Measurements from ENCODE around the gene SMIM38. TPM values are rescaled to one million over a fixed set of nuclear protein-coding genes. Genes with fewer than 3 reads are reported as not detected.

The SMIM38 gene
- 0.63 TPM for total RNA-seq
- 0.19 TPM for polyA plus RNA-seq (ENCODE audit: insufficient read depth, low read depth, low replicate concordance)
- long read RNA-seq, donor 1: 0 reads
- long read RNA-seq, donor 2: 0 reads
- long read RNA-seq, donor 3: 0 reads
- long read RNA-seq, donor 4: 0 reads
- long read RNA-seq, donor 5: 0 reads
- long read RNA-seq, donor 6: 0 reads
- long read RNA-seq, donor 7: 0 reads
- long read RNA-seq, donor 8: 0 reads
- long read RNA-seq, donor 9: 0 reads
- long read RNA-seq, donor 10: 0 reads

DNA sequence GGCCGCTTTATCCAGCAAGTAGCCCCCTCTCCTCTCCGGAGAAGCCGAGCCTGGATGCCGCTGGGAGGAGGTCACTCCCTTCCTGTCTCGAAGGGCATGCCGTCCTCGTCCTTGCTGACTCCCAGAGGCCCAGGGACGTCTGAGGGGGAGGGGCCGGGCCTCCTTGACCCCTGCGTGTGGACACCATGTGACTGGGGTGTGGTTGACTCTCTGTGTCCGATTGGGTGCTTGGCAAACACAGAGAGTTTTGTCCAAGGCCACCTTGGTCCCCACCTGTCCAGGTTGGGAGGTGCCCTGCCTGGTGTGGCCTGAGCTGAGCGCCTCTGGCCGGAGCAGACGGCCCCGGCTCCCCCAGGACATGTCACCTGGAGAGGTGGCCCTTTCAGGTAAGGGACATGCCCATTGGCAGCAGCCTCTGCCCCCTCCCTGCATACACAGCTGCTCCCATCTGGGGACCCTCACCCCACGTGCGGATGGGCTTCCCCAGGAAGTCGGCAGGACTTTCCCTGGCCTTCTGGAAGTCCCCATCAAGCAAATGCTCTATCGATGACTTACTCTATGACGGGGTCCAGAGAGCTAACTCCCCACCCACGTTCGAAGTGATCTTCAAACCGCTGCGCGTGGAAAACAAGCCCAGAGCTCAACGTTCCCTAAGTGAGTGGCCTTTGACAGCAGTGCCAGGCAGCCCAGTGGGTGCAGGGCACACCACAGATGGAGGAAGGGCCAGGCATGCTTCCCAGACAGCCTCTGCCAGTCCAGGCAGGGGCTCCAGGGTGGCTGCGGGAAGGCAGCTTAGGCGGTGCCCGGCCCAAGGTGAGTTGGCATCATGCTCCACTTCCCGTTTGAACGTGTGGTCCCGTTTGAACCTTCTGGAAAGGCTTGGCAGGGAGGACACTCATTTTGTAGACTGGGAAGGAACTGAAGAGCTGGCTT, at the start of gene SMIM38:
SMIM38 (plus strand) TSS at position 634 of the 933 bp plus-strand sequence. CDS start 1,912 bp downstream, outside the sequence.
- TF ChIP-seq CTCF (IDR thresholded peaks at IDR 0.05; ENCODE audit: borderline replicate concordance, extremely low read depth, insufficient read depth): no peak
- FAIRE-seq (no peak), DNase-seq (no peak)
- H3K9me3 ChIP-seq (ENCODE audit: control insufficient read depth in 2 of 3, insufficient read depth in 1 of 3, low read length in 3 of 3): no peaks in the 10 kb centered on the region
- H3K4me1 ChIP-seq (ENCODE audit: control insufficient read depth in 2 of 3, insufficient read depth in 2 of 3, low read depth in 1 of 3, low read length in 3 of 3): peaks cover 0 to 2% (median 0%) of the 10 kb centered on the region in 3 donors
- H3K27me3 ChIP-seq (ENCODE audit: control insufficient read depth, insufficient read depth, low read length): no peaks in the 10 kb centered on the region
- no peak within 1 kb of the TSS for H3K9ac ChIP-seq (ENCODE audit: low read length in 3 of 3)
- intact Hi-C loops (cut with DNase I): no loop called here
- no peak within 1 kb of the TSS for H3K27ac ChIP-seq (ENCODE audit: low read depth in 2 of 2, low read length in 2 of 2)
- no peaks in the 10 kb centered on the region for H3K36me3 ChIP-seq (ENCODE audit: control insufficient read depth in 2 of 3, insufficient read depth in 3 of 3, low read length in 3 of 3)
- H3K4me3 ChIP-seq (ENCODE audit: low read length in 3 of 3): no peak within 1 kb of the TSS

- intact Hi-C loops (cut with DNase I): no loop called here
- H3K27ac ChIP-seq (ENCODE audit: low read depth in 2 of 2, low read length in 2 of 2): peak overlapping the region in 1 of 2 donors; percentile 26
- H3K9me3 ChIP-seq (ENCODE audit: control insufficient read depth in 2 of 3, insufficient read depth in 1 of 3, low read length in 3 of 3): no peaks in the 10 kb centered on the region
- H3K4me1 ChIP-seq (ENCODE audit: control insufficient read depth in 2 of 3, insufficient read depth in 2 of 3, low read depth in 1 of 3, low read length in 3 of 3): peaks cover 0 to 27% (median 6%) of the 10 kb centered on the region in 3 donors
- H3K36me3 ChIP-seq (ENCODE audit: control insufficient read depth in 2 of 3, insufficient read depth in 3 of 3, low read length in 3 of 3): no peaks in the 10 kb centered on the region
- peak in 1 of 5 donors; percentile 65 for DNase-seq
- no peak overlapping the region for H3K4me3 ChIP-seq (ENCODE audit: low read length in 3 of 3)
- no peak for TF ChIP-seq CTCF (IDR thresholded peaks at IDR 0.05; ENCODE audit: borderline replicate concordance, extremely low read depth, insufficient read depth)
- H3K9ac ChIP-seq (ENCODE audit: low read length in 3 of 3): no peak overlapping the region
- no peaks in the 10 kb centered on the region for H3K27me3 ChIP-seq (ENCODE audit: control insufficient read depth, insufficient read depth, low read length)
- no peak for FAIRE-seq
Measured at GRCh38 chr11:69106031-69106811, 49.5 kb upstream of the SMIM38 start.

GRCh38 chr11:69107413-69107812, 48.3 kb upstream of the SMIM38 start:
- no peaks in the 10 kb centered on the region for H3K36me3 ChIP-seq (ENCODE audit: control insufficient read depth in 2 of 3, insufficient read depth in 3 of 3, low read length in 3 of 3)
- intact Hi-C loops (cut with DNase I): no loop called here
- FAIRE-seq: no peak
- no peak for DNase-seq
- H3K27me3 ChIP-seq (ENCODE audit: control insufficient read depth, insufficient read depth, low read length): no peaks in the 10 kb centered on the region
- no peaks in the 10 kb centered on the region for H3K9me3 ChIP-seq (ENCODE audit: control insufficient read depth in 2 of 3, insufficient read depth in 1 of 3, low read length in 3 of 3)
- H3K27ac ChIP-seq (ENCODE audit: low read depth in 2 of 2, low read length in 2 of 2): no peak overlapping the region
- no peak for TF ChIP-seq CTCF (IDR thresholded peaks at IDR 0.05; ENCODE audit: borderline replicate concordance, extremely low read depth, insufficient read depth)
- no peak overlapping the region for H3K4me3 ChIP-seq (ENCODE audit: low read length in 3 of 3)
- peaks cover 3 to 22% (median 7%) of the 10 kb centered on the region in 3 donors for H3K4me1 ChIP-seq (ENCODE audit: control insufficient read depth in 2 of 3, insufficient read depth in 2 of 3, low read depth in 1 of 3, low read length in 3 of 3)
- no peak overlapping the region for H3K9ac ChIP-seq (ENCODE audit: low read length in 3 of 3)

Data from kidney (tissue), 22 donors.